AG08395 (cell line): Measurements from ENCODE around the gene POLE2.
"Not testable (repeated sequence)": the region's sequence is repeated elsewhere in the genome, so short reads cannot be mapped to it uniquely, and the experiment has no call there.

Experiments
- DNase-seq: peaks from one replicate; pipeline ENCODE4 v3.0.0; 2012; ENCODE audit warnings: mixed read lengths, low spot score

Gene POLE2

DNA sequence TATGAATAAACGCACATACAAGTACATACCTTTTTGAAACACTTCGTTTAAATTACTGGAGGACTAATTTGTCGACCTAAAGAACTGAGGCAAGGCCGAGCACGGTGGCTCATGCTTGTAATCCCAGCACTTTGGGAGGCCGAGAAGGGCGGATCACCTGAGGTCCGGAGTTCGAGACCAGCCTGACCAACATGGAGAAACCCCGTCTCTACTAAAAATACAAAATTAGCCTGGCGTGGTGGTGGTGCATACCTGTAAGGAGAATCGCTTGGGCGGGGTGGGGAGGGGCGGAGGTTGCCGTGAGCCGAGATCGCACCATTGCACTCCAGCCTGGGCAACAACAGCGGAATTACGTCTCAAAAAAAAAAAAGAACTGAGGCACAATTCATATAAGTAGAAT lies 68.7 kb downstream of the POLE2 start:
- not testable (repeated sequence) for DNase-seq

DNA sequence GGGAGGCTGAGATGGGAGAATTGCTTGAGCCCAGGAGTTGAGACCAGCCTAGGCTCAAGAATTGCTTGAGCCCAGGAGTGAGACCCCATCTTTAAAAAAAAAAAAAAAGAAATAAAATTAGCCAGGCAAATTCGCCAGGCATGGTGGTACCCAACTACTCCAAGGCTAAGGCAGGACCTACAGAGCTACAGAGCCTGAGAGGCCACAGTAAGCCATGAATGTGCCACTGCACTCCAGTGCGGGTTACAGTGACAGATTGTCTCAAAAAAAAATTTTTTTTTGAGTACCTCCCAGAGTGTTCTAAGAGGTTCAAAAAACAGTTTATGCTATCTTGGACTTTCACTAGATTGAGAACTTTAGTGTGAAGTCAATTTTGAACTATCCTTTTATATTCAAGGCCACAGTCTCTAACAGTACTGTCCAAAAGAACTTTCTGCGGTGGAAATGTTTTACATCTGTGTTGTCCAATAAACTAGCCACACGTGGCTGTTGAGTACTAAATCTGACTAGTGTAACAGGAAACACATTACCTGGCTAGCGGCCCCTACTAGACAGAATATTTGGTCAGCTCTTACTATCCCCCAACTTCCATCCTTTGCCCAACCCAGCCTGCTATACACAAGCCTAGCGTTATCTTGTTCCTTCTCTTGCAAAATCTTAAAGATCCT lies 70.0 kb downstream of the POLE2 start:
- DNase-seq: no peak

DNA sequence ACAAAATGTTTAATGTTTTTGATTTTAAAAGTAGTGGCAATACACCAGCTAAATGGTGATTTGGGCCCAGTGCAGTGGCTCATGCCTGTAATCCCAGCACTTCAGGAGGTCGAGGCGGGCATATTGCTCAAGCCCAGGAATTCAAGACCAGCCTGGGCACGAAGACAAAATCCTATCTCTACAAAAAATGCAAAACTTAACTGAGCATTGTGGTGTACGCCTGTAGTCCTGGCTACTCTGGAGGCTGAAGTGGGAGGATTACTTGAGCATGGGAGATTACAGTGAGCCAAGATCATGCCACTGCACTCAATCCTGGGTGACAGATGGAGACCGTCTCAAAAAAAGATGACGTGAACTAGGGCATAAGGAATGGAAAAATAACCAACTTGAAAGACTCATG lies 72.2 kb downstream of the POLE2 start:
- DNase-seq: no peak

DNA sequence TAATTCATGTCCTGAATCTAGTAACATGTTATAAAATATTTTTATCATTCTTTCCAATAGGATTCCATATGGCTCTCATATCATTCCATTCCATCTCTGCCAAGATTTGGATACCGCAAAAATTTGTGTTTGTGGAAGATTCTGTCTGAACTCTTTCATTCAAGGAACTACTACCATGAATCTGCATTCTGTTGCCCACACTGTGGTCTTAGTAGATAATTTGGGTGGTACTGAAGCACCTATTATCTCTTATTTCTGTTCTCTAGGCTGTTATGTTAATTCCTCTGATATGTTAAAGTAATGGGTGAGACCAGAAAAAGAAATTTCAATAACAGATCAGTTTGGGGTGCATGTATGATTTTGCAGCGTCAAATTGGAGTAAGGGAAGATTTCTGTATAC lies 73.8 kb downstream of the POLE2 start:
- no peak for DNase-seq

DNA sequence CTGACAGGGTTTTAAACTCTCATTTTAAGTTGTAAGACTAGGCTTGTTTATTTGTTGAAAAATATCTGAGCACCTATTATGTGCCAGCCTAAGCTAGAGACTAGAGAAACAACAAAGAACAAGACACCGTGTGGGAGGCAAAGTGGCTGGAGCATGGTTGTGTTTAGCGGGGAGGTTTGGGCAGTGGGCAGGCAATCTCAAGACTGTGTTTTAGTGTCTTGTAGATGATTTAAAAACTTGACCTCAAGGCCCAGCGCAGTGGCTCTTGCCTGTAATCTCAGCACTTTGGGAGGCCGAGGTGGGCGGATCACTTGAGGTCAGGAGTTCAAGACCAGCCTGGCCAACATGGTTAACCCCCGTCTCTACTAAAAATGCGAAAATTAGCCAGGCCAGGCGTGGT lies 75.3 kb downstream of the POLE2 start:
- no peak for DNase-seq

DNA sequence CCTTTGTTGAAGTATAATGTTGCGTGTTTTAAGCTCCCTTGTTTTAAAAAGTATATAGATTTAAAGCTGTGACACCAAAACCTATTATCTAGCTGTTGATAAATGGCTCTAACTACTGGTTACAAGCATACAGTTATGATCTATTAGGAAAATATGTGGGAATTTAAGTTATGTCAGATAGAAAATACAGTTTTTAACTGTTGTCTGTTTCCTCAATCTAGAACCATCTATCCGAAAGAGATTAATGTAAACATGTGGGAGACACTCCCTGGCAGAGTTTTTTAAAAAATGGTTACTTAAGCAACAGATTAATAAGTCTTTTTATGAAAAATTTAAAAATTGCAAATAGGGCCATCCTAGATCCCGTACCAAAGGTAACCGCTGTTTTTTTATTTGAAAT lies 75.8 kb downstream of the POLE2 start:
- no peak for DNase-seq

DNA sequence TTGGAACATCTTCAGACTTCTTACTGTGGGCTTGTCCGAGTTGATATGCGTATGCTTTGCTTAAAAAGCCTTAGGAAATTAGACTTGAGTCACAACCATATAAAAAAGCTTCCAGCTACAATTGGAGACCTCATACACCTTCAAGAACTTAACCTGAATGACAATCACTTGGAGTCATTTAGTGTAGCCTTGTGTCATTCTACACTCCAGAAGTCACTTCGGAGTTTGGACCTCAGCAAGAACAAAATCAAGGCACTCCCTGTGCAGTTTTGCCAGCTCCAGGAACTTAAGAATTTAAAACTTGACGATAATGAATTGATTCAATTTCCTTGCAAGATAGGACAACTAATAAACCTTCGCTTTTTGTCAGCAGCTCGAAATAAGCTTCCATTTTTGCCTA lies 80.4 kb downstream of the POLE2 start:
- no peak for DNase-seq

DNA sequence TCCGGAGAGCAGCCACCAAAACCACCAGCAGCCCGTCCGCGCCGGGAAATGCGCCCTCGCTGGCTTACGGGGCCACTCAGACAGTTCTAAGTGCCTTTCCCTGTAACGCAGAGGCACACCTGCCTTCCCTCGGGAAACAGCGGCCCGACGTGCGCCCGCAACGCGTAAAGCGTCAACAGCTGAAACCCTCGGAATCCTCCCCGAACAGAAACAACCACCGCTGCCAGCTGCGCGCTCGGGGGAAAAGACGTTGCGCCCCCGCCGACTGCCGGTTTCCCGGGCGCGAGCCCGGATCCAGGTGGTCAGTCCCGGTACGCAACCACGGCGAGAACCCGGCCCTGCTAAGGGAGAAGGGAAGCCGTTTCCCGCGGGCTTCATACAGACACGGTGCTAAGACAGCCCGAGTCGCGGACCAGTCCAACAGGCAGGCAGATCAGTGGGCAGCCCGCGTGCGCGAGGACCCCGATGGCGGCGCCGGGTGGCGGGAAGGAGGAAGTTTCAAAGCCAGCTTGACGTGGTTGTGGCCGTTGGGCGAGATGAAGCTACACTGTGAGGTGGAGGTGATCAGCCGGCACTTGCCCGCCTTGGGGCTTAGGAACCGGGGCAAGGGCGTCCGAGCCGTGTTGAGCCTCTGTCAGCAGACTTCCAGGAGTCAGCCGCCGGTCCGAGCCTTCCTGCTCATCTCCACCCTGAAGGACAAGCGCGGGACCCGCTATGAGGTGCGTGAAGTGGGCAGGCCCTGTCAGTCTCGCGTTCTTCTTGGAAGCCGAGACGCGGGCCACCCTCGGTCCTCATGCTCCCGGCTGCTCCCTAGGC lies 89.3 kb downstream of the POLE2 start, which contains the start of gene LRR1:
LRR1 (plus strand) TSS at position 456 of the 816 bp plus-strand sequence; CDS start at position 537, 81 bp downstream.
- DNase-seq: peak; percentile 84

DNA sequence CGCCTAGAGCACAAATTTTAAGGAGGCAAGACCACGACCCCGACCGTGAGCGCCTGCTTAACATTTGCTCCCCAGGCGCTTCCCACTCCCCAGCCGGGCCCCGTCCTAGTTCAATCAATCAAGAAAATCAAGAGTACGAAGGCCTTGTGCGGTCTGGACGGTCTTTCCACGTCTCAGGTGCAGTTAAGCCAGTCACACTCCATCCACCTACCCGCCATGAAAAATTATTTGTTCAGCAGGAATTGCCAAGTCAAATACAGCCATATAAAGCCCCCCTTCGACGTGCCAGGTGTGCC lies 89.9 kb downstream of the POLE2 start:
- peak; percentile 5 for DNase-seq

DNA sequence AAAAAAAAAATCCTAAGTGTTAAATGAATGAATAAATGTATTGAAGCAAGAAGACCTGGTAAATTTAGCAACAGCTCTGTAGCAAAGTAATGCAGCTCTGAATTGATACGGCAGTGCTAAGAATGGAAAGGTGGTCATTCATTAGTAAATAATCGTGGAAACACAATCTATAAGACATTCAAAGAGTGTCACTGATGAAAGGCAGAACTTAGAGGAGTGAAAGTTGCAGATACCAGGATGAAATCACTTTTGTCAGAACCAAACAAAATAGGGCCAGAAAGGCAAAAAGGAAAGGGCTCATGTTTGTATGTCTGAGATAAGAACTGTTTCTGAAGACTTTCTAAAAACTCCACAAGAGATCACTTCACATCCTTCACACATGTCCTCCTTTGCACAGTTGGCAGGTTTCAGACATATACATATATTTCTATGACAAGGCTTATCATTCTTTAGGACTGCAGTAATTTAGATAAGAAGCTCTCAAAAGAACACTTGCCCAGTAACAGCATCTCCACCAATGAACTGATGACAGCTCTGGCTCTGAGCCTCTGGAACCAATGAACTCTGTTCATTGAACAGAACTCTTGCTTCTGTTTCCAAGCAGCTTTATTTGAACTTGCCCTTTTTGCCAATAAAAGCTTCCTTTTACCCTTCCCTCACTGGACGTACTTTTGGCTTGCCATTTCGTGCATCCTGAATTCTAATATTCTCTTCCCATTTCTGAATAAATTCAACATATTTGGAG lies 93.5 kb downstream of the POLE2 start:
- no peak for DNase-seq
